ENCODE data around the gene PKD1L1.

The PKD1L1 gene

DNA sequence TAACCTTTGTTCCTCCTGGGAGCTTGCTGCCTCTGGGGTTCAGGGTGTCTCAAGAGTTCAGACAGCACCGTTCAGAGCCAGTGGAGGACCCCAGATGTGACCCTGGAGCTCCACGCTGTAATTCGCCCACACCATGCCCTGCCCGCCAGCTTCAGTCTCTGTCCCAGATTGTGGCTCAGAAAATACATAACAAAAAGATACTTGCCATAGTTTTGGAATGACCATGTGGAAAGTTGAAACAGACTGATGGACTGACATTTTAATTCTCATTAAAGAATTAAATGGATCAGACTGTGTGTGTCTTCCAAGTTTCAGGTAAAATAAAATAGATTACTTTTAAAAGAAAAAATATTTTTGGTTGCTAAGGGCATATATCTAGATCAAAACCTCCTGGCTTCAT, 191.6 kb downstream of the PKD1L1 start:
- TF ChIP-seq TCF12 (IDR thresholded peaks at IDR 0.05; ENCODE audit: low read depth): no peak
- TF ChIP-seq CREB1 (IDR thresholded peaks at IDR 0.05; ENCODE audit: low read depth): no peak
- no peak for TF ChIP-seq TAF1 (IDR thresholded peaks at IDR 0.05; ENCODE audit: low read depth)
- TF ChIP-seq, protein P1, sequence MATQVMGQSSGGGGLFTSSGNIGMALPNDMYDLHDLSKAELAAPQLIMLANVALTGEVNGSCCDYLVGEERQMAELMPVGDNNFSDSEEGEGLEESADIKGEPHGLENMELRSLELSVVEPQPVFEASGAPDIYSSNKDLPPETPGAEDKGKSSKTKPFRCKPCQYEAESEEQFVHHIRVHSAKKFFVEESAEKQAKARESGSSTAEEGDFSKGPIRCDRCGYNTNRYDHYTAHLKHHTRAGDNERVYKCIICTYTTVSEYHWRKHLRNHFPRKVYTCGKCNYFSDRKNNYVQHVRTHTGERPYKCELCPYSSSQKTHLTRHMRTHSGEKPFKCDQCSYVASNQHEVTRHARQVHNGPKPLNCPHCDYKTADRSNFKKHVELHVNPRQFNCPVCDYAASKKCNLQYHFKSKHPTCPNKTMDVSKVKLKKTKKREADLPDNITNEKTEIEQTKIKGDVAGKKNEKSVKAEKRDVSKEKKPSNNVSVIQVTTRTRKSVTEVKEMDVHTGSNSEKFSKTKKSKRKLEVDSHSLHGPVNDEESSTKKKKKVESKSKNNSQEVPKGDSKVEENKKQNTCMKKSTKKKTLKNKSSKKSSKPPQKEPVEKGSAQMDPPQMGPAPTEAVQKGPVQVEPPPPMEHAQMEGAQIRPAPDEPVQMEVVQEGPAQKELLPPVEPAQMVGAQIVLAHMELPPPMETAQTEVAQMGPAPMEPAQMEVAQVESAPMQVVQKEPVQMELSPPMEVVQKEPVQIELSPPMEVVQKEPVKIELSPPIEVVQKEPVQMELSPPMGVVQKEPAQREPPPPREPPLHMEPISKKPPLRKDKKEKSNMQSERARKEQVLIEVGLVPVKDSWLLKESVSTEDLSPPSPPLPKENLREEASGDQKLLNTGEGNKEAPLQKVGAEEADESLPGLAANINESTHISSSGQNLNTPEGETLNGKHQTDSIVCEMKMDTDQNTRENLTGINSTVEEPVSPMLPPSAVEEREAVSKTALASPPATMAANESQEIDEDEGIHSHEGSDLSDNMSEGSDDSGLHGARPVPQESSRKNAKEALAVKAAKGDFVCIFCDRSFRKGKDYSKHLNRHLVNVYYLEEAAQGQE (IDR thresholded peaks at IDR 0.05; ENCODE audit: low read depth): no peak
- no peak for TF ChIP-seq TEAD4 (IDR thresholded peaks at IDR 0.05)
- TF ChIP-seq YY1 (IDR thresholded peaks at IDR 0.05; ENCODE audit: low read depth): no peak
- TF ChIP-seq ZBTB7A (IDR thresholded peaks at IDR 0.05; ENCODE audit: low read depth): no peak
- TF ChIP-seq, protein P2, sequence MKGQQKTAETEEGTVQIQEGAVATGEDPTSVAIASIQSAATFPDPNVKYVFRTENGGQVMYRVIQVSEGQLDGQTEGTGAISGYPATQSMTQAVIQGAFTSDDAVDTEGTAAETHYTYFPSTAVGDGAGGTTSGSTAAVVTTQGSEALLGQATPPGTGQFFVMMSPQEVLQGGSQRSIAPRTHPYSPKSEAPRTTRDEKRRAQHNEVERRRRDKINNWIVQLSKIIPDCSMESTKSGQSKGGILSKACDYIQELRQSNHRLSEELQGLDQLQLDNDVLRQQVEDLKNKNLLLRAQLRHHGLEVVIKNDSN (IDR thresholded peaks at IDR 0.05): no peak
- TF ChIP-seq RAD21 (IDR thresholded peaks at IDR 0.05; ENCODE audit: low read depth): no peak
- TF ChIP-seq FOXM1 (IDR thresholded peaks at IDR 0.05; ENCODE audit: borderline replicate concordance, low read depth): no peak
- no peak for TF ChIP-seq EGR1 (IDR thresholded peaks at IDR 0.05)
- TF ChIP-seq EP300 (IDR thresholded peaks at IDR 0.05; ENCODE audit: borderline replicate concordance): no peak

DNA sequence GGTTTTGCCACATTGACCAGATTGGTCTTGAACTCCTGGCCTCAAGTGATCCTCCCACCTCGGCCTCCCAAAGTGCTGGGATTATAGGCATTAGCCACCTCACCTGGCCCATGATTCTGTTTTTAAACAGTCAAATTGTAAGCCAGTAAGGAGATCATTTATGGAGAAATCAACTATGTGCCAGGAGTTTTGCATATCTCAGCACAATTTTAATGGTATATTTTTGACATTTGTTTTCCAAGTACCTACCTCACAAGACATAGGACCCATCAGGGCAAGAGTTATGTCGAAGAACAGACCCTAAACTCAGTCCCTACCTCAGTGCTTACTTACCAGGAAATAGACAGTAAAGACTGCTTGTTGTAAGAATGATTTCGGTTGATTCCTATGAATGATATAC, 193.0 kb downstream of the PKD1L1 start:
- TF ChIP-seq FOXM1 (IDR thresholded peaks at IDR 0.05; ENCODE audit: borderline replicate concordance, low read depth): no peak
- no peak for TF ChIP-seq ZBTB7A (IDR thresholded peaks at IDR 0.05; ENCODE audit: low read depth)
- no peak for TF ChIP-seq YY1 (IDR thresholded peaks at IDR 0.05; ENCODE audit: low read depth)
- TF ChIP-seq, protein P2 (IDR thresholded peaks at IDR 0.05): no peak
- TF ChIP-seq, protein P1 (IDR thresholded peaks at IDR 0.05; ENCODE audit: low read depth): no peak

DNA sequence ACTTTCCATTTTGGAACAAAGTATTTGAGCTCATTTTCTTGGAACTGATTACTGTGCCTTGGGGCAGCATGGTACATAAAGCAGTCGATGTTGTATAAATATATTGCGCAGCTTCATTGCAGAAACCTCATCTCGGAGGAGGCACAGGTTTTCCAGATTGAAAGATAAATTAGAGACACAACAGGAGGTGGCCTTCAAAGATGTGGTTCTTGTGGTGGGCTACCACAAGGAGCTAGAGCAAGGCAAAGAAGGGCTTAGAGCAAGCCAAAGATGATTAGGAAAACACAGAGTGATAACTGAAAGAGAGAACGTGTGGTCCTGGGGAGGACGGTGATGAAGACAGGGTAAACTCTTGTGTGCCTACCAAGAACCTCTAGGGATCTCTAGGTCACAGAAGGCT, 197.2 kb downstream of the PKD1L1 start:
- no peak for TF ChIP-seq YY1 (IDR thresholded peaks at IDR 0.05; ENCODE audit: low read depth)
- TF ChIP-seq, protein P2 (IDR thresholded peaks at IDR 0.05): no peak
- no peak for TF ChIP-seq ZBTB7A (IDR thresholded peaks at IDR 0.05; ENCODE audit: low read depth)
- TF ChIP-seq EP300 (IDR thresholded peaks at IDR 0.05; ENCODE audit: borderline replicate concordance): no peak
- TF ChIP-seq, protein P3, sequence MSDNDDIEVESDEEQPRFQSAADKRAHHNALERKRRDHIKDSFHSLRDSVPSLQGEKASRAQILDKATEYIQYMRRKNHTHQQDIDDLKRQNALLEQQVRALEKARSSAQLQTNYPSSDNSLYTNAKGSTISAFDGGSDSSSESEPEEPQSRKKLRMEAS (IDR thresholded peaks at IDR 0.05): no peak
- TF ChIP-seq CREB1 (IDR thresholded peaks at IDR 0.05; ENCODE audit: low read depth): no peak
- no peak for TF ChIP-seq CEBPB (IDR thresholded peaks at IDR 0.05)
- TF ChIP-seq, protein P1 (IDR thresholded peaks at IDR 0.05; ENCODE audit: low read depth): no peak
- TF ChIP-seq NFIC (IDR thresholded peaks at IDR 0.05): no peak

DNA sequence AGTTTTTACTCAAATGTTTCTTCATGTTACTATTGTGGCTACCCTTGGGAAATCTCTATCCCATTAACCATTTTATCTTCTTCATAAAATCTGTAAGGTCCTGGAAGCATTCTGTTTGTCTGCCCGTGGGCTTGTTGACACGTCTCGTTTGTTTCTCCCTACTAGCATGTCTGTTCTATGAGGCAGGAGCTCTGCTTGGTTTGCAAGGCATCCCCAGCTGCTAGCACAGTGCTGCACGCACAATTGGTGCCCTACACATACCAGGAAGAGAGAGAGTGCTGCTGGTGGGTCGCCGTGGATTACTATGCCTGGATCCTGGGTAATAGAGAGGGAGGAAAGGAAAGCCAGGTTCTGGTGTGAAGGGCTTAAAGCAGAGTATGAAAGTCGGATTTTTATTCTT, 200.2 kb downstream of the PKD1L1 start:
- TF ChIP-seq YY1 (IDR thresholded peaks at IDR 0.05; ENCODE audit: low read depth) (no peak), CREB1 (IDR thresholded peaks at IDR 0.05; ENCODE audit: low read depth) (no peak)

DNA sequence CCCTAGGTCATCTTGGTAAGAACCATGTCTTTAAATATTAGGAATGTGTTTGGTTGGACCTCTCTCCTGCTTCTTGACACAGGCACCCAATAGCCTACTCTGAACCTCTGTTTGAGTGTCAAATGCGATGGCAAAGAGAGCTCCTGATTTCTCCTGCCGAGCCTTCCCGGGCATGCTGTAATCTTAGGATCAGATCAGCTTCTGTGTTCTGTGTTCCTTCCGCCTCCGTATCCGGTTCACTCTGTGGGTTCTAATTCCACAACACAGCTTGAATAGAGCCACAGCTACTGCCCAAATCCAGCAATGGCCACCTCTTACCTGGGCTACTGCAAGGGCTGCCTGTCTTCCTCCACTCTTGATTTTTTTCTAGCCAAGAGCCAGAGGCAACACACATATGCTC, 201.1 kb downstream of the PKD1L1 start:
- TF ChIP-seq TEAD4 (IDR thresholded peaks at IDR 0.05) (no peak), TCF12 (IDR thresholded peaks at IDR 0.05; ENCODE audit: low read depth) (no peak), CREB1 (IDR thresholded peaks at IDR 0.05; ENCODE audit: low read depth) (no peak), YY1 (IDR thresholded peaks at IDR 0.05; ENCODE audit: low read depth) (no peak), RAD21 (IDR thresholded peaks at IDR 0.05; ENCODE audit: low read depth) (no peak), CEBPB (IDR thresholded peaks at IDR 0.05) (no peak), EGR1 (IDR thresholded peaks at IDR 0.05) (no peak), TAF1 (IDR thresholded peaks at IDR 0.05; ENCODE audit: low read depth) (no peak), NFIC (IDR thresholded peaks at IDR 0.05) (no peak), ZBTB7A (IDR thresholded peaks at IDR 0.05; ENCODE audit: low read depth) (no peak), EP300 (IDR thresholded peaks at IDR 0.05; ENCODE audit: borderline replicate concordance) (no peak)
- TF ChIP-seq, protein P3 (IDR thresholded peaks at IDR 0.05): no peak
- TF ChIP-seq, protein P1 (IDR thresholded peaks at IDR 0.05; ENCODE audit: low read depth): no peak
- TF ChIP-seq, protein P2 (IDR thresholded peaks at IDR 0.05): no peak
